Upper lobe of right lung (tissue), 1 donor: ENCODE results near the gene TCF12. TPM values are rescaled to one million over a fixed set of nuclear protein-coding genes. Genes with fewer than 3 reads are reported as not detected.

Source experiments
- ATAC-seq: fragments of 200-7000 bp; cut with Tn5 transposase; one replicate; pipeline ENCODE4 v1.9.1; 2020; ENCODE audit warnings: mild to moderate bottlenecking, moderate library complexity
- DNase-seq: peaks from one replicate; pipeline ENCODE4 v3.0.0-alpha.2; 2020
- H3K27ac ChIP-seq: fragments of 200-600 bp; one replicate; pipeline ENCODE4 v1.8.0; 2022
- H3K27me3 ChIP-seq: fragments of 200-600 bp; one replicate; pipeline ENCODE4 v1.8.0; 2022; ENCODE audit warnings: mild to moderate bottlenecking
- H3K36me3 ChIP-seq: fragments of 200-600 bp; one replicate; pipeline ENCODE4 v1.8.0; 2022
- H3K4me1 ChIP-seq: fragments of 200-600 bp; one replicate; pipeline ENCODE4 v1.8.0; 2022
- H3K4me3 ChIP-seq: fragments of 200-600 bp; one replicate; pipeline ENCODE4 v1.8.0; 2022; ENCODE audit warnings: mild to moderate bottlenecking
- H3K9me3 ChIP-seq: fragments of 200-600 bp; one replicate; pipeline ENCODE4 v1.8.0; 2022
- CTCF ChIP-seq: fragments of 200-600 bp; IDR thresholded peaks from one replicate; pipeline ENCODE4 v1.8.0; 2022; ENCODE audit warnings: antibody characterized with exemption
- intact Hi-C: fragments of 100-400 bp; cut with DNase I; formaldehyde crosslinking; loops from one replicate; pipeline ENCODE4 v1.11.0; 2022
- total RNA-seq: library from RNA; stranded (reverse); fragmentation: NEBNext Ultra II Directional; extraction: Animal tissue kit (Norgen Biotek cat#: 25700); gene quantifications from one replicate; pipeline ENCODE4 v1.2.1, GENCODE V29; 2021
- donor health status: DM: no; HTN: yes; CAD: no; lungs with severe emphysema.

Gene TCF12
- total RNA-seq, 1 donor from 2014 or later: 103 TPM

GRCh38 chr15:56939257-56939656 is 20.8 kb downstream of the TCF12 start:
- H3K27me3 ChIP-seq: no peaks in the 10 kb centered on the region
- no peak overlapping the region for H3K4me3 ChIP-seq
- no peak for TF ChIP-seq CTCF
- peaks cover 10% of the 10 kb centered on the region for H3K4me1 ChIP-seq
- intact Hi-C loops: no loop called here
- H3K27ac ChIP-seq: no peak overlapping the region
- H3K36me3 ChIP-seq: no peaks in the 10 kb centered on the region
- DNase-seq: no peak
- no peaks in the 10 kb centered on the region for H3K9me3 ChIP-seq
- ATAC-seq: no peak

GRCh38 chr15:56940388-56940787 is 21.9 kb downstream of the TCF12 start:
- no peak for TF ChIP-seq CTCF
- H3K4me1 ChIP-seq: peaks cover 10% of the 10 kb centered on the region
- intact Hi-C loops: no loop called here
- no peak overlapping the region for H3K4me3 ChIP-seq
- ATAC-seq (no peak), DNase-seq (no peak)
- H3K36me3 ChIP-seq: no peaks in the 10 kb centered on the region
- H3K9me3 ChIP-seq: no peaks in the 10 kb centered on the region
- H3K27me3 ChIP-seq: no peaks in the 10 kb centered on the region
- no peak overlapping the region for H3K27ac ChIP-seq

- TF ChIP-seq CTCF: no peak
- H3K4me3 ChIP-seq: no peak overlapping the region
- DNase-seq: no peak
- intact Hi-C loops: no loop called here
- no peaks in the 10 kb centered on the region for H3K9me3 ChIP-seq
- no peak overlapping the region for H3K27ac ChIP-seq
- H3K27me3 ChIP-seq: no peaks in the 10 kb centered on the region
- H3K36me3 ChIP-seq: no peaks in the 10 kb centered on the region
- peaks cover 10% of the 10 kb centered on the region for H3K4me1 ChIP-seq
- ATAC-seq: no peak
Measured at GRCh38 chr15:56942118-56942517, 23.7 kb downstream of the TCF12 start.

GRCh38 chr15:56943403-56943802 is 25.0 kb downstream of the TCF12 start:
- peaks cover 10% of the 10 kb centered on the region for H3K4me1 ChIP-seq
- DNase-seq: no peak
- no peak for TF ChIP-seq CTCF

GRCh38 chr15:56944485-56944884 is 26.0 kb downstream of the TCF12 start:
- no peaks in the 10 kb centered on the region for H3K36me3 ChIP-seq
- DNase-seq: no peak
- no peaks in the 10 kb centered on the region for H3K9me3 ChIP-seq
- no peak overlapping the region for H3K4me3 ChIP-seq
- H3K4me1 ChIP-seq: peaks cover 19% of the 10 kb centered on the region
- ATAC-seq: no peak
- intact Hi-C loops: no loop called here
- TF ChIP-seq CTCF: no peak
- H3K27ac ChIP-seq: no peak overlapping the region
- H3K27me3 ChIP-seq: no peaks in the 10 kb centered on the region

More at GRCh38 chr15:56943403-56943802, 25.0 kb downstream of the TCF12 start:
- H3K4me3 ChIP-seq: no peak overlapping the region
- H3K9me3 ChIP-seq: no peaks in the 10 kb centered on the region
- ATAC-seq: no peak
- no peaks in the 10 kb centered on the region for H3K36me3 ChIP-seq
- no peaks in the 10 kb centered on the region for H3K27me3 ChIP-seq
- no peak overlapping the region for H3K27ac ChIP-seq
- intact Hi-C loops: no loop called here

GRCh38 chr15:56946150-56946549 is 27.7 kb downstream of the TCF12 start:
- intact Hi-C loops: no loop called here
- H3K4me3 ChIP-seq: no peak overlapping the region
- no peaks in the 10 kb centered on the region for H3K9me3 ChIP-seq
- H3K27ac ChIP-seq: no peak overlapping the region
- TF ChIP-seq CTCF: no peak
- ATAC-seq (no peak), DNase-seq (no peak)
- peaks cover 23% of the 10 kb centered on the region for H3K4me1 ChIP-seq
- H3K27me3 ChIP-seq: no peaks in the 10 kb centered on the region
- H3K36me3 ChIP-seq: no peaks in the 10 kb centered on the region
